ENCODE results near the gene NENF.

DNA sequence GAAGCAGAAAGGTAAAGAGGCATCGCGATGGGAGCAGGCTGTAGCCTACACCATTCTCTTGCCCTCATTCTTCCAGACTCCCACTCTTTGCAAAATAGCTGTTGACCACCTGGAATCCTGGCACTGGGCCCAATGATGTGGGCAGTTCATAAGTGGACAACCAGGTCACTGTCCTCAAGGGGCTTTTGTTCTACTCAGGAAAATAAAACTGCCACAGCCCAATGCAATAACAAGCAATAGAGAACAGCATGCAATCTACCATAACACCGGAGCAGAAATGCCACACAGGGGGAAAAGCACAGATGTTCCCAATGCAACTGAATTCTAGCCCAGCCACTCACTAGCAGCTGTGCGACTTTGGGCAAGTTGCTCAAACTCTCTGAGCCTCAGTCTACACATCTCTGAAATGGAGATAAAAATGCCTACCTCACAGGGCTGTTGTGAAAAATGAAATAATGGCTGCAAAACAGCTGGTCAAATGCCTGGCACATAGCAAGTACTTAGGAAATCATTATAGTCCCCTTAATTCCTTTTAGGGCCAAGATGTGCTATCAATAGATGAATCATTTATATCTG lies 56.7 kb downstream of the NENF start:
- no peak for TF ChIP-seq POLR2A (IDR thresholded peaks at IDR 0.05)
- TF ChIP-seq, protein P1, sequence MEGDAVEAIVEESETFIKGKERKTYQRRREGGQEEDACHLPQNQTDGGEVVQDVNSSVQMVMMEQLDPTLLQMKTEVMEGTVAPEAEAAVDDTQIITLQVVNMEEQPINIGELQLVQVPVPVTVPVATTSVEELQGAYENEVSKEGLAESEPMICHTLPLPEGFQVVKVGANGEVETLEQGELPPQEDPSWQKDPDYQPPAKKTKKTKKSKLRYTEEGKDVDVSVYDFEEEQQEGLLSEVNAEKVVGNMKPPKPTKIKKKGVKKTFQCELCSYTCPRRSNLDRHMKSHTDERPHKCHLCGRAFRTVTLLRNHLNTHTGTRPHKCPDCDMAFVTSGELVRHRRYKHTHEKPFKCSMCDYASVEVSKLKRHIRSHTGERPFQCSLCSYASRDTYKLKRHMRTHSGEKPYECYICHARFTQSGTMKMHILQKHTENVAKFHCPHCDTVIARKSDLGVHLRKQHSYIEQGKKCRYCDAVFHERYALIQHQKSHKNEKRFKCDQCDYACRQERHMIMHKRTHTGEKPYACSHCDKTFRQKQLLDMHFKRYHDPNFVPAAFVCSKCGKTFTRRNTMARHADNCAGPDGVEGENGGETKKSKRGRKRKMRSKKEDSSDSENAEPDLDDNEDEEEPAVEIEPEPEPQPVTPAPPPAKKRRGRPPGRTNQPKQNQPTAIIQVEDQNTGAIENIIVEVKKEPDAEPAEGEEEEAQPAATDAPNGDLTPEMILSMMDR (IDR thresholded peaks at IDR 0.05), result no peak
- no peak for TF ChIP-seq EP300 (IDR thresholded peaks at IDR 0.05)
- no peak for TF ChIP-seq POLR2AphosphoS5 (IDR thresholded peaks at IDR 0.05)
